Hepatic stellate cell (primary cell): Measurements from ENCODE around the gene NDUFS8.

Experiments
- DNase-seq: peaks from one replicate; pipeline ENCODE4 v3.0.0; 2011; ENCODE audit warnings: low spot score

The NDUFS8 gene

DNA sequence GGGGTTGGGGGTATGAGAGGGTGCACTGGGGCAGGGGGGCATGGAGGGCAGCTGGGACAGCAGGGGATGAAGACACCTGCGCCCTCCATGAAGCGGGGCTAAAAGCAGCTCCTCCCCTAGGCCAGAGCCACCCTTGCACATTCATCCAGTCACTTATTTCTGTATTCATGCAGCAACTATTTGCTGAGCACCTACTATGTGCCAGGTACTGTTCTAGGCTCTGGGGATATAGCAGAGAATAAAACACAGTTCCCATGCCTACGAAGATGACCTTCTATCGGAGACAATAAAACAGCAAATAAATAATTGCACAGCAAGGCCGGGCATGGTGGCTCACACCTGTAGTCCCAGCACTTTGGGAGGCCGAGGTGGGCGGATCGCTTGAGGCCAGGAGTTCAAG, 15.0 kb upstream of the NDUFS8 start:
- no peak for DNase-seq

DNA sequence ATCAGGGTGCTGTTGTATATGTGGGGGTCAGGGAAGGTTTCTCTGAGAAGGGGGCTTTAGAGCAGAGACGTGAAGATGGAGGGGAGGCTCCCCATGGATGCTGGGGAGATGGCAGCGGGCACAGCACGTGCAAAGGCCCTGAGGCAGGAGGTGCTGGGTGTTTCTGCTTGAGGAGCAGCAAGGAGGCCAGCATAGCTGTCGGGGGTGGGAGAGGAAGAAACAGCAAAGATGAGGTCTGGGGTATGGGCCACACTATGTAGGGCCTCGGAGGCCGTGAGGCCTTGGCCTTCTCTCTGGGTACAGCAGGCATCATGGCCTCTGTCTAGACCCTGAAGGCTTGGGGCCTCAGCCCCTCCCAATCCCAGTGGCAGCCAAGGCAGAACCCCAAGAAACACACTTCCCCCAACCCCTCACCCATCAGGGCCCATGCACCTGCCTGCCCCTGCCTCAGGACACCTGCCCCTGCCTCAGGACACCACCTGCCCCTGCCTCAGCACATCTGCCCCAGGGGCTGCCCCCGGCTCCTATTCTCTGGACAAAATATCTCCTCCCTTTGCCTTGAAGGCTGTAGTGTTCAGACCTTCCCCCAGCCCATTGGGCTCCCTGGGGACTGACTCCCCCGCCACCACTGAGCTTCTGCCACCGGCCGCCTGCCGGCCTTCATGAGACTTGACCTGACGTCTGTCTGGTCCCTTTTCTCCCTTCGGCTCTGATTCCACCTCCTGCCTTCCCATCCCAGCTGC, 14.1 kb upstream of the NDUFS8 start:
- no peak for DNase-seq

DNA sequence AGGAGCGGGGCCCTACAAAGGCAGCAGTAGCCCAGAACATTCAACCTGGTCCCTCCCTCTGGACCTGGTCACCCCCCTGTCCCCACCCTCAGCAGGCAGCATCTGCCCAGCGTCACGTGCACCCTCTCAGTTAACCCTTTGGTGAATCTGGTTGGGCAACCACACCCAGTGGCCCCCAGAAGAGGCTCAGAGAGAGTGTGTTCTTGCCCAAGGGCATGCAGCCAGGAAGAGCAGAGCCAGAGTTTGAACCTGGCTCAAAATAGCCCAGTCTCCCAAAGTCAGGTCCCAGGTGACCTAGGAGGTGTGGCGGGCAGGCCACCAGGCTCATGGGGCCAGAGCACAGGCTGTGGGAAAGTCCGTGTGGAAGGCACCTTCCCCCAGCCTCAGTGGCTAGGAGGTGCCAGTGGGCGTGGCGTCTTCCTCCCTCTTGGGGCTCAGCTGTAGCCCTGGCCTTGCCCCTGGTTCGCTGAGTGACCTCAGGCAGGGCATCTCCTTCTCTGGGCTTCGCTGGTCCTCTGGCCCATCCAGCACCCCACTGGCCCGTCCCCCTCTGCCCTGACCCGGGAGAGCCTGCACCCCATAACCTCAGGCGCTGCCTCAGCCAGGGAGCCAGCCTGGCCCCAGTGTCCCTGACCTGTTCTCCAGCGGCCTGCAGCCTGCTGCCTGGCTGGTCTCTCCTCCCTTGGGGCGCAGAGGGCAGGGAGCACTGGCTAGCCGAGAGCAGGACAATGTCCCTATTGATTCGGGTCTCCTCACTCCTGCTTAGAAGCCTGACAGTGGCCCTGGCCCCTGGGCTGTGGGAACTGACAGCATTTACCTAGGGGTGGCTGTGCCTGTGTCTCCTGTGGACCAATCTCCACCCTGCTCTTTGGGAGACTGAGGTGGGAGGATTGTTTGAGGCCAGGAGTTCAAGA, 13.3 kb upstream of the NDUFS8 start:
- DNase-seq = no peak

DNA sequence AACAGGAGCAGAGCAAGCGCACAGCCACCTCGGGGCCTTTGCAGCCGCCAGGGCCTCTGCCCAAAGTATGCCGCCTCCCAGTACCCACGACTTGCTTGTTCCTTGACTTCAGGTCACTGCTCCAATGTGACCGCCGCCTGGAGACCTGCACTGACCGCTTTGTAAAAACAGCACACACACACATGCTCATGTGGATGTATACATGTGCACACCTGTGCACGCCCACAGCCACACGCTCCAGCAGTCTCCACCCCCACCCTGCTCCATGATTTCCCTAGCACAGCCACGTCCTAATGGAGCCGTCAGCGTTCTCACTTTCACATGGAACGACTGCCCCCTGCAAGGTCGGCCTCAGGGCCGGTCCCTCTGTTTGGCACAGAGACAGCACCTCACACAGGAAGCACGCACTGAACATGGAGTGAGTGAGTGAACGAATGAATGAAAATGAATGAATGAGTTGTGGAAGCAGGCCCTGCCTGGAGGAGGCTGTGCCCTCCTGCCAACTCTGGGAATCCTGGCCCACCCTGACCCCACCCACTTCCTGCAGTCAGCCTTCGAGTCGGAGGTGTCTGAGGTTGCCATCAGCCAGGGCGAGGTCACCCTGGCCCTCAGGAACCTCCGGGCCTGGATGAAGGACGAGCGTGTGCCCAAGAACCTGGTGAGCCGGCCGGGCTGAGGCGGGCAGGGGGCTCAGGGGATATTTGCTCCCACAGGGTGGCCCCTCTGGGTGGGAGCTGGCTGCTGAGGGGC, 12.3 kb upstream of the NDUFS8 start:
- no peak for DNase-seq

DNA sequence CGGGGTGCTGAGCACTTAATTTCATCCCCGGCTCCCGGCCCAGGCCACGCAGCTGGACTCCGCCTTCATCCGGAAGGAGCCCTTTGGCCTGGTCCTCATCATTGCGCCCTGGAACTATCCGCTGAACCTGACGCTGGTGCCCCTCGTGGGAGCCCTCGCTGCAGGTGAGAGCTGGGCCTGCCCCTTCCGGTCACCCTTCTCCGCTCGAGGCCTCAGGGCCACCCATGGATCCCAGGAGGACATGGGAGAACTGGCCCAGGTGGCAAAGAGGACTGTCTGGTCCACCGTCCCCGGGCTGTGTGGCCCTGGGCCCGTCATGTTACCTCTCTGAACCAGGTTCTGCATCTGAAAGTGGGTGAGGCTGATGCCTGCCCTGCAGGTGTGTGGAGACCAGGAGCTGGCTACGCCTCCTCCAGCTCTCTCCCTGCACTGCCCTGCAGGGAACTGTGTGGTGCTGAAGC, 11.7 kb upstream of the NDUFS8 start:
- DNase-seq = no peak

DNA sequence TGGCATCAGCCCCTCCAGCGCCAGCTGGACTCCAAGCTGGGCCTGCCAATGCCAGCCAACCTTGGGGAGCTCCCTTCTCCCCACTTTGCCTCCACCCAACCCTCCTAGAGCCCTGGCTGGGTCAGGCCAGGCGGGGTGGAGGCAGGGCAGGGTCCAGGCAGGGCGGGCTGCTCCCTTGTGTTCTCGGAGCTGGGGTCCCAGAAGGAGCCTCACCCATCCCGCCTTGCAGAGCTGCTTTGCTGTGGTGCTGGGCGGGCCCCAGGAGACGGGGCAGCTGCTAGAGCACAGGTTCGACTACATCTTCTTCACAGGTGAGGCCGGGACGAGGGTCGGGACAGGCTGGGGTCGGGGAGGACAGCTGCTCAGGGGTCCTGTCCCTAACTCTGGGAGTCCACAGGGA, 11.0 kb upstream of the NDUFS8 start:
- DNase-seq = no peak

DNA sequence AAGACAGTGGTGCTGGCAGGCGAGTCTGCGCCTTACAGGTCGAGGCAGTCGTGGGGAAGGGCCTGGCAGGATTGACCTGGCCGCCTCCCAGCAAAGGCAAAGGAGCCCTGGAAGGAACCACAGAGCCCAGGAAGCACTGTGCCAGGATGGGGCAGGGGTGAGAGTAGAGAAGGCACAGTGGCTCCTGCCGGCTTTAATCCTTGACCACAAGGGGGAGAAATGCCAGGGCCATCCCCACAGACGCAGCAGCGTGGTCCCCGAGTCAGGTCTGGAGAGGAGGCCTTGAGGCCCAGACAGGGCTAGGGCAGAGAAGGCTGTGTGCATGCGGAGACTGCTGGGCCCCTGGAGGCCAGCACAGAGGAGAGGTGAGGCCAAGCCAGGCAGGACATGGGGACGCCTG, 9.9 kb upstream of the NDUFS8 start:
- DNase-seq = no peak

DNA sequence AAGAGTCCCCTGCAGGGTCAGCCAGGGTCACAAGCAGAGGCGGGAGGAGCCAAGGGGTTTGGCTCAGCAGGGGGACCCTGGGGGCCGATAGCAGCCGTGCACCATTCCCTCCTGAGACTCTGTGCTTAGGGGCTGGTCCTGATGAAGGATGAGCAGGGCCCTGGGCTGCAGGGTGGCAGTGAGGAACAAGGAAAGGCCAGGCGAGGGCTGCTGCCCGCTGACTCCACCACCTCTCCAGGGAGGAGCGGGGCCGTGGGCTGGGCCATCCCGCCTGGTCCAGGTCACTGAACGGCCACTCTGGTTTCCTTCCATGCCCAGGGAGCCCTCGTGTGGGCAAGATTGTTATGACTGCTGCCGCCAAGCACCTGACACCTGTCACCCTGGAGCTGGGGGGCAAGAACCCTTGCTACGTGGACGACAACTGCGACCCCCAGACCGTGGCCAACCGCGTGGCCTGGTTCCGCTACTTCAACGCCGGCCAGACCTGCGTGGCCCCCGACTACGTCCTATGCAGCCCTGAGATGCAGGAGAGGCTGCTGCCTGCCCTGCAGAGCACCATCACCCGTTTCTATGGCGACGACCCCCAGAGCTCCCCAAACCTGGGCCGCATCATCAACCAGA, 9.2 kb upstream of the NDUFS8 start:
- no peak for DNase-seq

DNA sequence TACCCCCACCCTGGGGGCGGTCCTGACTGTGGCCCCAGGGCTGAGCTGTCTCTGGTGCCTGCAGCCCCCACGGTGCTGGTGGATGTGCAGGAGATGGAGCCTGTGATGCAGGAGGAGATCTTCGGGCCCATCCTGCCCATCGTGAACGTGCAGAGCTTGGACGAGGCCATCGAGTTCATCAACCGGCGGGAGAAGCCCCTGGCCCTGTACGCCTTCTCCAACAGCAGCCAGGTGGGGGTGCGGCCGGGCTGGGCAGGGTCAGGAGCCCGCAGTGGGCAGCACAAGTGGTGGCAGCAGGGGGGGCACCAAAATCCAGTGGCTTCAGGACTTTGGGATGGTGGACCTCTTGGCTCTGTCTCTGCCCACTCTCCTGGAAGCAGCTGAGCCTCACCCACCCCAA, 8.0 kb upstream of the NDUFS8 start:
- DNase-seq = no peak

DNA sequence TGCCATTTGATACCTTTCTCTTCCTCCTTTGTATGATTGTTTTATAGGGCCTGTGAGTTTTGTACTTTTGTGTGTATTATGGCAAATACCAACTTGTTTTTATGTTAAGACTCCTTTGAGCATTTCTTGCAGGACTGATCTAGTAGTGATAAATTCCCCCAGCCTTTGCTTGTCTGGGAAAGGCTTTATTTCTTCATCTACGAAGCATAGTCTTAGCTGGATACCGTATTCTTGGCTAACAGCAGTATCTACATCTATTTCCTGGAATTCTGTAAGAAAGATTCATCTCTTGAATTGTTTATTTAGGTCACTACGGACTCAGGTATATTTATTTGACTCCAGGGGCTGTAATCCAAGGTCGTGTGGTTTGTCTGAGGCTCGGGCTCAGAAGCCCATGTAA, 6.0 kb upstream of the NDUFS8 start:
- no peak for DNase-seq

DNA sequence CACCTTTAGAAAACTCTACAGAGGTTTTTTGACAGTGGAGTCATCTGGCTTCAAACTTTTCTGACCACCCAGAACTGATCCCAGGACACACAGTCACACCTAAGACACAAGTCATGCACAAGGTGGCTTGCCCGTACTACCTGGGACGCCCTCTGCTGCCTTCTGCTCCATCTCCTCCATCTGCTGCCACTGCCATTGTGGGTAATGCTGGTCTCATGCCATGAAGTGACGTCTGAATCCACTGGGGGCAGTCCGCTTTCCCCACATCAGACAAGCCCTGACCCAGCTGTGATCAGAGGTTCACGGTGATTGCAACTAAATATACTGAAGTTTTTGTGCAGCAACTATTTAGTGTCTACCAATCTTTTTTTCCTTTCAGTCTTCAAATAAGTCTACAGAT, 5.4 kb upstream of the NDUFS8 start:
- no peak for DNase-seq

DNA sequence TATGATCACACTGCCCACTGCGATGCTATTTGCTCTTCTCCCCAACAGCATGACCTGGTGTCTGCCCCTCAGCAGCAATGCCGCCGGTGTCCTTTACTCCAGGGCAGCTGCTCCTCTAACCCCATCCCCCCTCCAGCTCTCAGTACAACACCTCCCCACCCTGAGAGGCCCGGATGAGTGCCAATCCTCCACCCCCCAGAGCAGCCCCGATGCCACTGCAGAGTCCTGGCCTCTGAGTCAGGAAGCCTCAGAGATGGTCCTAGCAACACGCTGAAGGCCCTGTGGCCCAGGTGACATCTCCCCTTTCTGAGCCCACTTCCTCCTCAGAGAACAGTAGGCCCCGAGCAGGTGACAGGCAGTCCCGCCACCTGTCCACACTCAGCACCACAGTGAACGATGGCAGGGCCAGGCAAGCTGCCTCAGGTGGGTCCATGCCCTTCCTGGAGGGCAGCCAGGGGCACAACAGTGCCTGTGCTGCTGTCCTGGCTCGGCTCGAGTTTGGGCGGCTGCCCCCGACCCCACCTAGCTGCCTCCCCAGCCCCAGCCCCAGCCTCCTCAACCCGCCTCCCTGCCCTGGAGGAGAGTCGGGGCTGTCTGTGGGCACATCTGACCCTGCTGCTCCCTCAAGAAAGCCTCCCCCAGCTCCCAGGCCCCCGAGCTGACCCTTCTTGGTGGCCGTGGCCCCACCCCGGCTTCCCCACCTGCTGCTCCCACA, 3.9 kb upstream of the NDUFS8 start:
- no peak for DNase-seq

DNA sequence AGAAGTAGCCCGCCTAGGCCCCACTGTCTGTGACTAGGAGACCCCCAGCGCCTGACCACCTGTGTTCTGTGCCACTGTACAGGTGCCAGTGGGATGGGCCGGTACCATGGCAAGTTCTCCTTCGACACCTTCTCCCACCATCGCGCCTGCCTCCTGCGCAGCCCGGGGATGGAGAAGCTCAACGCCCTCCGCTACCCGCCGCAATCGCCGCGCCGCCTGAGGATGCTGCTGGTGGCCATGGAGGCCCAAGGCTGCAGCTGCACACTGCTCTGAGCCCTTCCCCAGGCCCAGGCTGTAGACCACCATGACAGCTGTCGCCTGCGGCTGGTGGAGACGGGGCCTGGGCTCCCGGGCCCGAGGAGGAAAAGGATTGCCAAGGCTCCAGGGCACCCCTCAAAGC, 2.8 kb upstream of the NDUFS8 start:
- DNase-seq = no peak

DNA sequence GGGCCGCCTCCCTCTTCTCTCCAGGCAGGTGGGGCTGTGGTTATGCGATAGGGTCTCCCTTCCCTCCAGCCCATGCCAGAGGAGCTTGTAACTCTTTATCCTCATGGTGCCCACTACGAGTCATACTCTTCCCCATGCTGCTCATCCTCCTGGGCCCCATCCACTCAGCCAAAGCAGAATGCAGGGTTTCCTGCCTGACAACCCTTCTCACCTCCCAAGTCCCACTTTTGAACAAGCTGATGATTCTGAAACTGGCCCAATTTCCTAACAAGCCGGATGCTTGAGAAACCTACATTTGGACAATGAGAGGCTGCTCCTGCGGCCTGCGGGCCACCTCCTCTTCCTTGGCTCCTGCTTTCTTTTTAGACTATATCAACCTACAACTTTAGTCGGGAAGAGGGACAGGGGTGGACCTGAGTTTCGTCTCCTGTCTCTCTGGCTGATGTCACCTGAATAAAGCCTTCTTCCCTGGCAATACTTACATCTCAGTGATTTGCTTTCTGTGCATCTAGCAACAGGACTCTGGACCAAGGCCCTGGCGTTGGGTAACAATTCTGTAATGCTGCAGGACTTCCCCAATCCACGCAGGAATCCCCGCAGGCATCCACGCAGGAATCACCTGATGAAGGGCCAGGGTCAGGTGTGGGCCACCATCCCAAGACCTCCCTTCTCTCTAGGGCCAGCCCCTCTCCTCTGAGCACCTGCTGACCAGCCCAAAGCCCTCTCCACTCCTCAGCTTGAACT, 1.5 kb upstream of the NDUFS8 start:
- no peak for DNase-seq

DNA sequence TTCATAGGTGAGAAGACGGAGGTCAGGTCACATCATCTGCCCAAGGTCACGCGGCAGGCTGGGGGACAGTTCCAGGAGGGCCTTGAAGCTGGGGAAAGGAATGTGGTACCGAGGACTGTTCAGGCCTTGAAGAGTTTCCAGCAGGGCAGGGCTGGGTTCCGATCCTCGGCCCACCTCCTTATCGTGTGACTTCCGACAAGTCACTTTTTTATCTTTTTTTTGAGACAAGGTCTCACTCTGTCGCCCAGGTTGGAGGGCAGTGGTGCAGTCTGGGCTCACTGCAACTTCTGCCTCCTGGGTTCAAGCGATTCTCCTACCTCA, 623 bp downstream of the NDUFS8 start:
- no peak for DNase-seq

DNA sequence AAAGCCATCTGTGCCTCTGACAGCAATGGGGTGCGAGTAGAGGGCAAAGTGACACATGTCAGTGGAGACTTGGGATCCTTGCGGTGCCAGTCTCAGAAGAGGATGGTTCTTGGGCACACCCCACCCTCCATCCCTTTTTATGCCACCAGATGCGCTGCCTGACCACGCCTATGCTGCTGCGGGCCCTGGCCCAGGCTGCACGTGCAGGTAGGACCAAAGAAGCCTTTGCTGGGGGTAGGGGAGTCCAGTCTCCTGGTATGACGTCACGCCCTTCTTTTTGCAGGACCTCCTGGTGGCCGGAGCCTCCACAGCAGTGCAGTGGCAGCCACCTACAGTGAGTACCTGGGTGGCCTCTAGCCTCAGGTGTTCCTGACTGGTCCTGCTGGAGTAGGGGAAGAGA, 1.5 kb downstream of the NDUFS8 start:
- DNase-seq = no peak

DNA sequence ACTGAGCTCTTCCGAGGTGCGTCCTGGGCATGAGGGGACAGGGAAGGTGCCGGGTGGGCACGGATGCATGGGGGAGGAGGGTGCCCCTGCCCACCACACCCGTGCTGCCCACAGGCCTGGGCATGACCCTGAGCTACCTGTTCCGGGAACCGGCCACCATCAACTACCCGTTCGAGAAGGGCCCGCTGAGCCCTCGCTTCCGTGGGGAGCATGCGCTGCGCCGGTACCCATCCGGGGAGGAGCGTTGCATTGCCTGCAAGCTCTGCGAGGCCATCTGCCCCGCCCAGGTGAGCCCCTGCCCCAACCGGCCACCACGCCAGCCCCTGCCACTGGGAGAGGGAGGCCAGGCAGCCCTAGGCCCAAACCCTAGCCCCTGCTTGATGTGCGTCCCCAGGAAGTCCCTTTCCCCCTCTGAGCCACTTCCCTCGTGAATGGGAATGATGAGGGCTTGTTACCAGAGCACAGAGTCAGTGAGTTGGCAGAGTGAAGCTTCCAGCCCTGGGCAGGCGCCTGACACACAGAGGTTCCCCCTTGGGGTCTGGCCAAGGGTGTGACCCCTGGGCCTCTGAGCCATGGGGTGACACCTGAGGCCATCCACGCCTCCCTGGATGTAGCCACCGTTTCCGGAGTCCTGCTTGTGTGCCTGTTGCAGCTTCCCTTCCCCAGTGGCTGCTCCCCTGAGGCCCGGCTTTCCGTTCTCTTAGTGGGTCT, 2.7 kb downstream of the NDUFS8 start:
- no peak for DNase-seq

DNA sequence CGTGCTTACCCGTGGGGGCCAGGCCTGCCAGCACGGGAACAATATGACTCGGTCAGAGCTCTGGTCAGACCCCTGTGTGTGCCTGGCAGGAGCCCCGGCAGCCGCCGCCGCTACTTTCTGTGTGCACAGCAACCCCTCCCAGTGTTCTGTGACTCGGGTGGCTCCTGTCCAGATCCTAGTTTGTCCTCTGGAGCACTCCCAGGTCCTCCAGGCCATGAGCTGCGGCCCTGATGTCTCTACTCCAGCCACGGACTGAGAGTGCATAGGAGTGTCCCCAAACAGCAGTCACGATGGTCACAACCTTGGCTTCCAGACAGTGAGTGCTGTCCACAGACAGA, 3.2 kb downstream of the NDUFS8 start:
- DNase-seq = no peak

DNA sequence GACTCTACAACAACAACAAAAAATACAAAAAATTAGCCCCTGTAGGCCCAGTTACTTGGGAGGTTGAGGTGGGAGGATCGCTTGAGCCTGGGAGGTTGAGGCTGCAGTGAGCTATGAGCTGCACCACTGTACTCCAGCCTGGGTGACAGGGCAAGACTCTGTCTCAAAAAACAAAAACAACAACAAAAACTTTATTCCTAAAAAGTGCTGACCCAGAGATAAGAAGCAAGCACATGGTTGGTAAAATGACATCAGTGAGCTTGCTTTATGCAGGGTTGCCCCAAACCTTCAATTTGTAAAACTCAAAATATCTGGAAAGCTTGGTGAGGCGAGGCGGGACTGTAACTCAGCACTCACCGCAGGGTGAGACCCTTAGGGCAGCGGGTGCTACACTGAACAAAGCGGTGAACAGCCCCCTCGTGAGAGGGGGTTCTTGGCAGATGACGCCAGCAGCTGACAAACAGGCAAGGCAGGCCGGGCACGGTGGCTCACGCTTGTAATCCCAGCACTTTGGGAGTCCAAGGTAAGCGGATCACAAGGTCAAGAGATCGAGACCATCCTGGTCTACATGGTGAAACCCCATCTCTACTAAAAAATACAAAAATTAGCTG, 4.9 kb downstream of the NDUFS8 start:
- no peak for DNase-seq

DNA sequence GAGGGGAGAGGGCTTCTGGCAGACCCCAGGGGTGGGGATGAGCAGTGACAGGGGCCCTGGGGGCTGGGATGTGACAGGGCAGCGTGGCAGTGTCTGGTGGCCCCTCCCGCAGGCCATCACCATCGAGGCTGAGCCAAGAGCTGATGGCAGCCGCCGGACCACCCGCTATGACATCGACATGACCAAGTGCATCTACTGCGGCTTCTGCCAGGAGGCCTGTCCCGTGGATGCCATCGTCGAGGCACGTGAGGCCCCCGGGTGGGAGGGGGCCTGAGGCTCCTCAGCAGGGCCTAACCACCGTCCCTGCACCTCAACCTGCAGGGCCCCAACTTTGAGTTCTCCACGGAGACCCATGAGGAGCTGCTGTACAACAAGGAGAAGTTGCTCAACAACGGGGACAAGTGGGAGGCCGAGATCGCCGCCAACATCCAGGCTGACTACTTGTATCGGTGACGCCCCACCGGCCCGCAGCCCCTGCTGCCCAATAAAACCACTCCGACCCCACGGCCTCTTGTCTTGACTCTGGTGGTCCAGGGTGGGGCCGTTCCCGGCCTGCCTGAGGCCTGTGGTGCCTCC, 5.7 kb downstream of the NDUFS8 start:
- DNase-seq = no peak
